ENCODE measurements around the gene GREB1.

DNA sequence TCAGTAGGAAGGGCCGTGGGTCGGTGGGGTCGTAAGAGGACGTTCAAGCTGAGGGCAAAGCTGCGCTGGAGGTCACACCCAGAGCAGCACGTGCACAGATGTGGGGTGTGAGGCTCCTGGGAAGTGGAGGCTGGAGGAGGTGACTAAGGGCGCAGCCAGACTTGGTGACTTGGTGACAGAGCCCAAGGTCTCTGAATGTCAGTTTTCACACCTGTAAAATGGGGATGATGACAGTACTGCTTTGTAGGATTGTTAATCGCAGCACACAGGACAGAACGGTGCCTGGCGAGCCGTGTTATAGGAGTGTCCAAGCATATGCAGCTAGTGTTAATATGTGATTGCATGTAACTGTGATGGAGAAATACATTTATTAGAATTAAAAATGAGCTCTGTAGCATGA is 95.4 kb downstream of the GREB1 start:
- no peak for TF ChIP-seq POLR2A (IDR thresholded peaks at IDR 0.05)
- TF ChIP-seq, protein P1, sequence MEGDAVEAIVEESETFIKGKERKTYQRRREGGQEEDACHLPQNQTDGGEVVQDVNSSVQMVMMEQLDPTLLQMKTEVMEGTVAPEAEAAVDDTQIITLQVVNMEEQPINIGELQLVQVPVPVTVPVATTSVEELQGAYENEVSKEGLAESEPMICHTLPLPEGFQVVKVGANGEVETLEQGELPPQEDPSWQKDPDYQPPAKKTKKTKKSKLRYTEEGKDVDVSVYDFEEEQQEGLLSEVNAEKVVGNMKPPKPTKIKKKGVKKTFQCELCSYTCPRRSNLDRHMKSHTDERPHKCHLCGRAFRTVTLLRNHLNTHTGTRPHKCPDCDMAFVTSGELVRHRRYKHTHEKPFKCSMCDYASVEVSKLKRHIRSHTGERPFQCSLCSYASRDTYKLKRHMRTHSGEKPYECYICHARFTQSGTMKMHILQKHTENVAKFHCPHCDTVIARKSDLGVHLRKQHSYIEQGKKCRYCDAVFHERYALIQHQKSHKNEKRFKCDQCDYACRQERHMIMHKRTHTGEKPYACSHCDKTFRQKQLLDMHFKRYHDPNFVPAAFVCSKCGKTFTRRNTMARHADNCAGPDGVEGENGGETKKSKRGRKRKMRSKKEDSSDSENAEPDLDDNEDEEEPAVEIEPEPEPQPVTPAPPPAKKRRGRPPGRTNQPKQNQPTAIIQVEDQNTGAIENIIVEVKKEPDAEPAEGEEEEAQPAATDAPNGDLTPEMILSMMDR (IDR thresholded peaks at IDR 0.05): no peak
